ENCODE measurements around the gene PLD6.

DNA sequence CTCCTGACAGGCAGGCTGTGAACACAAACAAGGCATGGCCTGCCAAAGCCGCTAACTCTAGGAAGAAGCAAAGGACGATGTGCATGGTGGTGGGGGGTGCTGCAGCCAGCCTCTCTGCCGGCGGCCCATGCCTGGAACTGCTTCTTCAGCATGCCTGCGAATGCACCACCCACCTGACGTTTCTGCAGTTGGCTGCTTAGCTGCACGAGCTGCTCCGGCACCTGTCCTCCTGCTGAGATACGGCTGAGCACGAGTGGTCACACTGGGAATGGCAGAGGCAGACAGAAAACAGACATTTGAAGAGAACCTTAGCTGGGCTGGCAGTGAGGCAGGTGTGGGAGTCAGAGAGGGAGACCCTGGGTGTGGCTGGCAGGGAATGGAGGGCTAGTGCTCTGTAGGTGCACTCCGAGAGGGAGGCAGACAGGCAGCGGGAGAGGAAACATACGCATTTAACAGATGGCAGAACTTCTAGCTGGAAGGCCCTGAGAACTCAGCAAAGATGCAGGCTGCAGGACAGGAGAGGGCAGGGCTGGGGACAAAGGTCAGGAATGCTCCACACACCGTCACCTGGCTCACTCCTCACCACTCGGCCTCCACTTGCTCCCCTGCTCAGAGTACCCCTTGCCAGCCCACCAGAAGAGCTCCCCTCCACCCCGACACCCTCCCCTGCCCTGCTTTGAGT, 25.6 kb upstream of the PLD6 start:
- TF ChIP-seq GATA3 (IDR thresholded peaks at IDR 0.05; ENCODE audit: low read depth, low read length), result no peak
- TF ChIP-seq GATA2 (IDR thresholded peaks at IDR 0.05; ENCODE audit: low read depth, low read length), result no peak

Data from SH-SY5Y (cell line).